Mesendoderm (in vitro differentiated cells): Measurements from ENCODE around the gene SOCS3. TPM values are rescaled to one million over a fixed set of nuclear protein-coding genes. Genes with fewer than 3 reads are reported as not detected.

Source experiments
- small RNA-seq: library from polyadenylated mRNA; stranded (forward); fragments of <200 nt; extraction: miRNeasy Mini kit (QIAGEN cat#:217004); gene quantifications from one replicate; pipeline ENCODE3, GENCODE V24; 2013; ENCODE audit not compliant: insufficient read depth

The SOCS3 gene

Small RNA genes within 50 kb of the gene (small RNA-seq; reads per million reads assigned to genes)
- gene RF00415: not detected
- gene RN7SL236P: not detected
